IMR-90 (cell line): ENCODE results near the gene MDC1. TPM values are rescaled to one million over a fixed set of nuclear protein-coding genes. Genes with fewer than 3 reads are reported as not detected.

Source experiments
- ATAC-seq: fragments of 200-7000 bp; cut with Tn5 transposase; 2 replicates; pipeline ENCODE4 v1.9.1; 2020; ENCODE audit warnings: low read depth, mild to moderate bottlenecking, moderate library complexity
- BruUV-seq: library from RNA; stranded (reverse); fragments of 400-500 nt; replicated peaks from 2 replicates; lab custom pipeline; 2021; lab: Mats Ljungman, UMichigan
- CTCF ChIA-PET: fragments of 300-600 bp; formaldehyde crosslinking; extraction: SDS; loops from one replicate; lab custom pipeline; 2021; ENCODE audit warnings: antibody characterized with exemption; lab: Yijun Ruan, JAX
- POLR2A ChIA-PET: fragments of 300-600 bp; sonication (Branson Sonifier 250); formaldehyde crosslinking; loops from one replicate; lab custom pipeline; 2022; ENCODE audit warnings: antibody characterized with exemption; ENCODE audit not compliant: unreplicated experiment; lab: Charles Lee
- DNase-seq: peaks from one replicate; pipeline ENCODE4 v3.0.0; 2013
- H2AFZ ChIP-seq: replicated peaks from 2 replicates; pipeline ENCODE3; 2013; ENCODE audit warnings: low read length, mild to moderate bottlenecking; ENCODE audit not compliant: poor library complexity
- H2AK5ac ChIP-seq: 2 replicates; pipeline ENCODE4 v1.6.1; 2013; ENCODE audit warnings: low read depth, low read length, inconsistent platforms
- H2AK9ac ChIP-seq: replicated peaks from 2 replicates; pipeline ENCODE3; 2013; ENCODE audit warnings: mild to moderate bottlenecking, low read depth, low read length, moderate library complexity; ENCODE audit not compliant: poor library complexity
- H2BK120ac ChIP-seq: 2 replicates; pipeline ENCODE4 v1.6.1; 2013; ENCODE audit warnings: low read depth, low read length, inconsistent platforms
- H2BK15ac ChIP-seq: 3 replicates; pipeline ENCODE4 v1.6.1; 2013; ENCODE audit warnings: low read depth, low read length, inconsistent platforms
- H2BK20ac ChIP-seq: 2 replicates; pipeline ENCODE4 v1.6.1; 2013; ENCODE audit warnings: low read depth, mild to moderate bottlenecking, inconsistent platforms, low read length, moderate library complexity
- H2BK5ac ChIP-seq: 2 replicates; pipeline ENCODE4 v1.6.1; 2013; ENCODE audit warnings: mild to moderate bottlenecking, low read depth, low read length, inconsistent platforms; ENCODE audit not compliant: poor library complexity, severe bottlenecking
- H3K14ac ChIP-seq: replicated peaks from 2 replicates; pipeline ENCODE4 v1.6.1; 2013; ENCODE audit warnings: low read depth, low read length, inconsistent platforms
- H3K18ac ChIP-seq: 2 replicates; pipeline ENCODE4 v1.6.1; 2013; ENCODE audit warnings: low read depth, low read length, control low read depth
- H3K23ac ChIP-seq: 2 replicates; pipeline ENCODE4 v1.6.1; 2013; ENCODE audit warnings: low read depth, low read length, inconsistent platforms
- H3K27ac ChIP-seq: 2 replicates; pipeline ENCODE4 v1.5.1; 2013; ENCODE audit warnings: mild to moderate bottlenecking, control low read depth, low read length; ENCODE audit not compliant: insufficient read depth
- H3K27me3 ChIP-seq: 2 replicates; pipeline ENCODE4 v1.6.1; 2013; ENCODE audit warnings: low read length; ENCODE audit not compliant: control insufficient read depth, insufficient read depth
- H3K36me3 ChIP-seq: 2 replicates; pipeline ENCODE4 v1.6.1; 2013; ENCODE audit warnings: low read length, mixed read lengths; ENCODE audit not compliant: control insufficient read depth, insufficient read depth
- H3K4ac ChIP-seq: 2 replicates; pipeline ENCODE4 v1.6.1; 2013; ENCODE audit warnings: low read depth, low read length, inconsistent platforms
- H3K4me1 ChIP-seq: 2 replicates; pipeline ENCODE4 v1.6.1; 2013; ENCODE audit warnings: low read length, mixed read lengths; ENCODE audit not compliant: control insufficient read depth, insufficient read depth
- H3K4me2 ChIP-seq: 2 replicates; pipeline ENCODE4 v1.6.1; 2013; ENCODE audit warnings: low read depth, mild to moderate bottlenecking, control low read depth, low read length, moderate library complexity
- H3K4me3 ChIP-seq: 2 replicates; pipeline ENCODE4 v1.5.1; 2013; ENCODE audit warnings: low read depth, mild to moderate bottlenecking, control low read depth, low read length, moderate library complexity; ENCODE audit not compliant: insufficient read depth
- H3K56ac ChIP-seq: 2 replicates; pipeline ENCODE4 v1.6.1; 2013; ENCODE audit warnings: low read length, inconsistent platforms; ENCODE audit not compliant: insufficient read depth; ENCODE audit errors: extremely low read depth
- H3K79me1 ChIP-seq, 2 experiments: 2 replicates each; pipeline ENCODE4 v1.6.1; 2013; ENCODE audit warnings: low read length in 2 of 2, inconsistent platforms in 1 of 2, low read depth in 1 of 2
- H3K9ac ChIP-seq: 2 replicates; pipeline ENCODE4 v1.6.1; 2013; ENCODE audit warnings: low read depth, low read length, control low read depth
- H3K9me1 ChIP-seq: 2 replicates; pipeline ENCODE4 v1.6.1; 2013; ENCODE audit warnings: low read length, inconsistent platforms; ENCODE audit not compliant: insufficient read depth
- H3K9me3 ChIP-seq: 2 replicates; pipeline ENCODE4 v1.6.1; 2013; ENCODE audit warnings: low read length; ENCODE audit not compliant: control insufficient read depth, insufficient read depth
- H4K20me1 ChIP-seq: 2 replicates; pipeline ENCODE4 v1.6.1; 2013; ENCODE audit warnings: low read length, inconsistent platforms; ENCODE audit not compliant: insufficient read depth
- H4K5ac ChIP-seq: 2 replicates; pipeline ENCODE4 v1.6.1; 2013; ENCODE audit warnings: mild to moderate bottlenecking, low read depth, low read length, control low read depth
- H4K8ac ChIP-seq, 2 experiments: 2 replicates each; pipeline ENCODE4 v1.6.1; 2013; ENCODE audit warnings: low read depth in 2 of 2, low read length in 2 of 2, control low read depth in 1 of 2, inconsistent platforms in 1 of 2
- H4K91ac ChIP-seq: 2 replicates; pipeline ENCODE4 v1.6.1; 2013; ENCODE audit warnings: low read depth, low read length, inconsistent platforms; ENCODE audit not compliant: insufficient read depth
- CHD1 ChIP-seq: IDR thresholded peaks from 2 replicates; pipeline ENCODE4 v1.6.1; 2012; ENCODE audit warnings: low read depth, low read length, improper control_type of control experiment
- MAFK ChIP-seq: IDR thresholded peaks from 2 replicates; pipeline ENCODE4 v1.6.1; 2012; ENCODE audit warnings: low read depth, low read length, improper control_type of control experiment
- NFE2L2 ChIP-seq: fragments of 150-350 bp; IDR thresholded peaks from 2 replicates; pipeline ENCODE4 v1.6.1; 2016; ENCODE audit warnings: low read depth, mild to moderate bottlenecking, low read length
- WGBS, 2 experiments: methylation state at CpG; one replicate each; pipeline versions ENCODE4 v1.1.5 to v1.1.7; 2013; ENCODE audit warnings: missing lambda C conversion rate in 2 of 2; ENCODE audit not compliant: insufficient read length in 1 of 2; ENCODE audit errors: extremely low coverage in 2 of 2; 5-methylcytosine and 5-hydroxymethylcytosine counted together
- dilution Hi-C: fragments of 300-500 bp; cut with HindIII; formaldehyde crosslinking; loops from one replicate; pipeline ENCODE4 v1.14.3; 2018; ENCODE audit warnings: low sequenced_read_pairs; ENCODE audit not compliant: unreplicated experiment
- in situ Hi-C: fragments of 300-500 bp; cut with MboI; formaldehyde crosslinking; loops from 3 replicates; pipeline ENCODE4 v1.14.3; 2019; ENCODE audit warnings: low sequenced_read_pairs, inconsistent platforms, mixed read lengths
- intact Hi-C: fragments of 100-400 bp; cut with micrococcal nuclease; formaldehyde crosslinking; loops from 2 replicates; pipeline ENCODE4 v1.10.0; 2022
- polyA plus RNA-seq, 3 experiments: library from polyadenylated mRNA; depleted of rRNA; stranded (reverse); fragments of >200 nt; gene quantifications; 2 replicates each; pipeline ENCODE4 v1.2.3, GENCODE V29; 2012; ENCODE audit warnings: low replicate concordance in 1 of 3
- total RNA-seq: library from RNA; depleted of rRNA; stranded (reverse); fragments of >200 nt; gene quantifications from 2 replicates; pipeline ENCODE4 v1.2.3, GENCODE V29; 2012
- TF ChIP-seq, protein P1 (sequence below): fragments of 150-350 bp; IDR thresholded peaks from 2 replicates; pipeline ENCODE4 v1.6.1; 2017; ENCODE audit warnings: mild to moderate bottlenecking, antibody characterized with exemption, low read length, low read depth

Gene MDC1
- total and polyA plus RNA-seq, 2 of the 4 experiments (the other 2 are of a cell fraction) = 4.5 to 12.1 TPM

DNA sequence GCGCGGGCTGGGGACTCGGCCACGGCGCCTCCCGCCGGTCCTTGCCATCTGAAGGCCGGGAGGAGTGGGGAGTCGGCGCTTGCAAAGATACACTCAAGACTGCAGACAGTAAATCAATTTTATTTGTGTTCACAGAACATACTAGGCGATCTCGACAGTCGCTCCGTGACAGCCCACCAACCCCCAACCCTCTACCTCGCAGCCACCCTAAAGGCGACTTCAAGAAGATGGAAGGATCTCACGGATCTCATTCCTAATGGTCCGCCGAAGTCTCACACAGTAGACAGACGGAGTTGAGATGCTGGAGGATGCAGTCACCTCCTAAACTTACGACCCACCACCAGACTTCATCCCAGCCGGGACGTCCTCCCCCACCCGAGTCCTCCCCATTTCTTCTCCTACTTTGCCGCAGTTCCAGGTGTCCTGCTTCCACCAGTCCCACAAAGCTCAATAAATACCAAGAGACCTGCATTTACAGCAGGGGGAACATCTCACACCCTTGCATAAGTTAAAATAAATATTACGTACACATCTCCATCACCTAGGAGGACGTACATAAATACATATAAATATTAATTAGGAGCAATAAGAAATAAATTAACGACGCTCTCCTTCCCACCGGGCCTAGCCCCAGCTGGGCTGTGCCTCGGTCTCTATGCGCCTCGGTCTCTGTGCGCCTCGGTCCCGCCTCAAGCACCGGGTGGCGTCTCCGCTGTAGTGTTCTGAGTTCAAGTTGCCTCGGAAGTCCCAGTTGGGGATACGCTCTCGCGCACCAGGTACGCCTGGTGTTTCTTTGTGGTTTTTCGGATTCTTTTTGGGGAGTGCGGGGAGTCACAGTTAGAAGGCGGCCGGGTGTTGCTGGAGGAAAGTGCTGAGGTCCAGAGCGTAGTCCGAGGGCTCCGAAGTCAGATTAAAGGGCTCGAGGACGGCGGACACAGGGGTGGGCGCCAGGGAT lies 26.3 kb upstream of the MDC1 start:
- Histone ChIP-seq H2BK120ac (peak overlapping the region; percentile 67), H2BK15ac (peak overlapping the region; percentile 9; the same call in 1 of the 3 replicates), H3K56ac (peak overlapping the region; percentile 93), H3K9me3 (no peaks in the 10 kb centered on the region), H3K4me2 (peak overlapping the region; percentile 85), H3K4ac (peak overlapping the region; percentile 94), H3K27me3 (no peaks in the 10 kb centered on the region), H2AK5ac (peak overlapping the region; percentile 96), H4K5ac (peak overlapping the region; percentile 87), H2BK5ac (peak overlapping the region; percentile 96), H3K4me3 (peak overlapping the region; percentile 96), H2AFZ (peak overlapping the region; percentile 76), H4K8ac (peak overlapping the region; percentile 87), H3K9ac (peak overlapping the region; percentile 99), H3K18ac (peak overlapping the region; percentile 94), H4K20me1 (peaks cover 21% of the 10 kb centered on the region), H3K27ac (peak overlapping the region; percentile 98), H3K14ac (peak overlapping the region; percentile 99), H2AK9ac (peak overlapping the region; percentile 91), H4K91ac (peak overlapping the region; percentile 84), H3K9me1 (peaks cover 22% of the 10 kb centered on the region), H3K36me3 (peaks cover 37% of the 10 kb centered on the region), H3K4me1 (peaks cover 23% of the 10 kb centered on the region), H2BK20ac (no peak overlapping the region), H3K23ac (peak overlapping the region; percentile 99), H3K79me1 (peaks cover 26 to 67% of the 10 kb centered on the region in 2 experiments)
- ChIA-PET CTCF (interaction anchor here (1.0 to 1.2 kb wide), 2 partner anchors 9 to 38 kb away, joined by 3 read pairs; no protein-coding TSS in a partner anchor), POLR2A (interaction anchor here (1.0 to 3.2 kb wide), 4 partner anchors 9 to 38 kb away, joined by 4 to 19 read pairs (median 8); no protein-coding TSS in a partner anchor)
- WGBS, 2 experiments = 2% methylated on average over 10 of the region's 55 CpGs; no CpG with 5 or more reads in 1 of the 2 experiments
- no peak for ATAC-seq
- dilution Hi-C loops (no loop called here), intact Hi-C loops (loop anchor here (1.0 to 5.0 kb wide), 5 partner anchors 9 to 344 kb away; no protein-coding TSS in a partner anchor), in situ Hi-C loops (loop anchor here (5.0 kb wide), 3 partner anchors 39 to 334 kb away; no protein-coding TSS in a partner anchor)
- BruUV-seq = no TSS peak
- peak; percentile 33 for DNase-seq
- TF ChIP-seq, protein P1, sequence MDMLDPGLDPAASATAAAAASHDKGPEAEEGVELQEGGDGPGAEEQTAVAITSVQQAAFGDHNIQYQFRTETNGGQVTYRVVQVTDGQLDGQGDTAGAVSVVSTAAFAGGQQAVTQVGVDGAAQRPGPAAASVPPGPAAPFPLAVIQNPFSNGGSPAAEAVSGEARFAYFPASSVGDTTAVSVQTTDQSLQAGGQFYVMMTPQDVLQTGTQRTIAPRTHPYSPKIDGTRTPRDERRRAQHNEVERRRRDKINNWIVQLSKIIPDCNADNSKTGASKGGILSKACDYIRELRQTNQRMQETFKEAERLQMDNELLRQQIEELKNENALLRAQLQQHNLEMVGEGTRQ = peak; percentile 62
- peak; percentile 97 for TF ChIP-seq CHD1
- TF ChIP-seq NFE2L2 = peak; percentile 4; the same call in 1 of the 2 replicates
- no peak for TF ChIP-seq MAFK
